MV-4-11 (cell line): ENCODE results near the gene GLRX5.

Experiments used
- DNase-seq: peaks from one replicate; lab custom pipeline; 2025; lab: John Stamatoyannopoulos, UW

The GLRX5 gene

DNA sequence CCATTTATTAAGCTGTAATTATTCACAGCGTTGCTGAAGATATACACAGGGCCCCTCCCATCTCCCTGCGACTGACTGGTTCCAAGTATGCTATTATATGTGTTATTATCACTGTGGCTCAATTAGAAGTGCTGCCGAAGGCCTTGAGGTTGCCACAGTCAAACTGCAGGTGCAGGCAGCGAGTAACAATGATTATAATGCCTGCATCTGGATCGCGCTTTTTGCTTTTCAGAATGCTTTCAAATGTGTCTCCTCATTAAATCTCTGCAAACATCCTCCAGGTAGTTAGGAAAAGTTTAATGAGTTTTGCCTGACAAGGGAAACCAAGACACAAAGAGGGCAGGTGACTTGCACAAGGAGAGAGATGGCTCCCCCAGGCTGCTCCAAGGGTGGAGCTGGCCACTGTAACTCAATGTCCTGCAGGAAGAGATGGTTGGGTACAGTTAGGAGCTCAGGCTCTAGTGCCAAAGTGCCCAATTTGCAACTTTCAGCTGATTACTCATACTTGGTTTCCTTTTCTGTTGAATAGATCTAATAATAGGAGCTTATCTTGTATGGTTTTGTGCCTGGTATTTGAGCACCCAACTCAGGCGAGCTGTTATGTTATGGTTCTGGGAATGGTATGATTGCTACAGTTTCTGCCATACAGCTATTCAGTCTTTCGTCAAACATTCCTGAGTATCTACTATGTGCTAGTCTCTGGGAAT is 16.7 kb upstream of the GLRX5 start:
- peak; percentile 38 for DNase-seq

DNA sequence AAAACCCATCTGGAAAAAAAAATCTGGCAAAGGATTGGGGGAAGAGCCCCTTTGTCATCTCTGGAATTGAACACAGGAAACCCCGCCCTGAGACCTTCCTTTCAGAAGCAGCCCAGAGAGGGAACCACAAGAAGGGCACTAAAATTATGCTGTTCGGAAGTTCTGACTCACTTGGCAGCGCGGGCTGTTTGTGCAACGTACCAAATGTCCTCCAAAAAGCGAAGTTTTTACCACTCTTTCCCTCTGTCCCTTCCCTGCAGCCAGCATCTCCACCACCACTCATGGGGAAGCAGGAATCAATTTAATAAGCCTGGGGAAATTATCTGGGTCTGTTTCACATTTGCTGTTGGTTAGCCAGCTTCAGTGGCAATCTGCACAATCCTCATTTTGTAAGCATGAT is 15.2 kb upstream of the GLRX5 start:
- DNase-seq, result peak; percentile 92

DNA sequence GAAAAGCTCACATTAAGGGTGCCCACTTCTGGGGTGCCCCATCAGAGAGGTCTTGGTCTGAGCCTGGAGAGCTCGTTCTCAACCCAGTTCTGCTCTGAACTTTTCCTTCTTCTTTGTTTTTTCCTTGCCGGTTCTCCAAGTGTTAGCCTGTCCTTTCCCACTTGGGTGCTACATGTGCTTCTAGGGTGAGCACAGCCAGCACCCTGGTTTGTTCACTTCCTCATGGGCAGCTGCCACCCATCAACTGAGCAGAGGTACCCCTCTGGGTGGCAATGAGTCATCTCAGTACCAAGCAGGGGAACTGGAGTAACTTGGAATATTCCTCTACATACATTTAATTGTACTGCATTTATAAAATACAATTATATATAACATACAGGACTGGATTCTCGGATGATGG is 14.5 kb upstream of the GLRX5 start:
- peak; percentile 90 for DNase-seq

DNA sequence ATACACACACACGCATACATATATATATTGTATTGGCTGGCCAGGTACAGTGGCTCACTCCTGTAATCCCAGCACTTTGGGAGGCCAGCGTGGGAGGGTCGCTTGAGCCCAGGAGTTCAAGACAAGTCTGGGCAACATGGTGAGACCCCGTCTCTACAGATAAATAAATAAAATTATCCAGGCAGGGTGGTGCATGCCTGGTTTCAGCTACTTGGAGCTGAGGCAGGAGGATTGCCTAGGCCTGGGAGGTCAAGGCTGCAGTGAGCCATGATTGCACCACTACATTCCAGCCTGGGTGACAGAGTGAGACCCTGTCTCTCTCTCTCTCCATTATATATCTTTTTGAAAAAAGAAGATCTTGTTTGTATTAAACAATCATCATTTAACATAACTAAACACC is 13.8 kb upstream of the GLRX5 start:
- no peak for DNase-seq

DNA sequence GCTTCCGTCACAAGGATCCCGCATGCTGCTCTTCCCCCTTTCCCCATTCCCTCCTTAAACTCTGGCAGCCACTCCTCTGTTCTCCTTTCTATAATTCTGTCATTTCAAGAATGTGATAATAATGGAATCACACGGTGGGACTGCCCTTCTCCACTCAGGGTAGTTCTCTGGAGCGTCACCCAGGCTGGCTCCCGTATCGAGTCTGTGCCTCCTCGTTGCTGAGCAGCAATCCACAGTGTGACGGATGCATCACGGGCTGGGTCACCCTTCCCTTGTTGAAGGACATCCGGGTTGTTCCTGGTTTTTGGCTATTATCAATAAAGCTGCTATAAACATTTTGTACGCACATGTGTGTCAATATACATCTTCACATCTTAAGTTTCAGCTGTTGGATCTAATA is 12.7 kb upstream of the GLRX5 start:
- no peak for DNase-seq

DNA sequence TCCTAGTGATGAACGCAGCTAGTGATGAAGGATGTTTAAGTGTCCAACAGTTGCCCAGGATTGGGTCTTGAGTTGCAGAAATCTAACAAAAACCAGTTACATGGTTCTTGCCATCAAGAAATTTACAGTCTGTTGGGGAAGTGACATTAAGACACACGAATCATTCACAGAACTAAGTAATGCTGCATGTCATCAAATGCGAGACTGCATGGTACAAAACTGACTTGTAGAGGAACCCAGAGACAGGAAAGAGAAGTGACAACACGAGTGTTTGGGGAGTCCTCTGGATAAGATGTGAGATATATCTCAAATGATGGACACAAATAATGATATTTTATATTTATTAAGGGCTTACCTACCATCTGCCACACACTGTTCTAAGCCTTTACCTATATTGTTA is 12.3 kb upstream of the GLRX5 start:
- DNase-seq, result peak; percentile 27

DNA sequence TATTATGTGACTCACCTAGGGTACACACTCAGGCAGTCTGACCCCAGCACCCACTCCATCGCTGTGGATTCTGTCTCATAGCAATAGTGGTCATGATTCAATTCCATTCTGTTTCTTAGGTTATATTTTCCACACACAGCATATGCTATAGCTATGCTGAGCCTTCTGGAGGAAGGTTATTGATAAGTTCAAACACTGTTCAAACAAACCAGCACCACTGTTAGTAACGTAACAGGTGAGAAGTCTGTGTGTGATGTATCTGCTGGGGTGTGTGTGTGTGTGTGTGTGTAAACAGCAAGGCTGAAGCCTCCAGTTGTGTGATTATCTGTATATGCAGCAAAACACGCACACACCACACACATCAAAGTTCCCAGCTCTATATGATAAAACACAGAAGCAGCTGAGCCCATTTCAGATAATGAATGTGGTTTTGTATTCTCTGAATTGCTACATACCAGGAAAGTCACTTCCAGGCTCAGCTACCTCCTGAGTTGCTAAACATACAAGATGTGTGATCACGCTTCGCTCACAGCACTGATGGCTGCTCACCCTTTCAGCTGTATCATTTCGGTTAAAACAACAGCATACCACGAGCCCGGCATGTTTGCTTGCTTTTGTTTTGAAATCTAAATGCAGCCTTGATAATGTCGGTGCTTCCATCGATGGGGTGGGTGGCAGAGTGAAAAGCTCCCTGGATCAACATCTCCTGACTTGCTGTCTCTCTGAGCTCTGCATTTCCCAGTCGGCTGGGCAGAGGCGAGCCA is 11.6 kb upstream of the GLRX5 start:
- peak; percentile 73 for DNase-seq

DNA sequence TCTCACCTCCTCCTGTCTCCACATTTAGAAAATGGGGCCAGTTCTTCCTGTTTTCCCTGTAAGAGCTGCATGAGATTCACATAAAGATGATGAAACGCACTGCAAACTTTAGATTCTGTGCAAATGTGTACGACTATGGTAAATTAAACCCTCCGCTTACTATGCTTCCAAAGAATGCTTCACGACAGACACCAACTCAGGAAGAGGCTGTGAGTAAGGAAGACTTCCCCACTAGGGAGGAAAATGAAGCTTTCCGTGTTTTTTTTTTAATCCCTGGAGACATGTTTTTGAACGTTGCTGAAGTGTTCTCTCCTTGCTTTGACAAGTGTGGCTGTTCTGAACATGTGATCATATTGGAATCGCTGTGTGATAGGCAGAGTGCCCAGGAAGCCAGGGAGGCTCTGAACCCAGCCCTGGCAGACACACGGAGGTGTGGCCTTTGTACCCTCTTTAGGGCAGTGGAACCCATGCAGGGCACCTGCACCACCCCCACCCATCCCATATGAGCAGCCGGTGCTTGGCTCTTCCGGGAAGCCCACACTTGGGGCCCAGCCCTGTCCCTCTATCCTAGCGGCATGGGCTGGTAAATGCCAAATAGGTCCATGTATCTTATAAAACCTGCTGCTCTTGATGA is 10.9 kb upstream of the GLRX5 start:
- DNase-seq, result peak; percentile 58

DNA sequence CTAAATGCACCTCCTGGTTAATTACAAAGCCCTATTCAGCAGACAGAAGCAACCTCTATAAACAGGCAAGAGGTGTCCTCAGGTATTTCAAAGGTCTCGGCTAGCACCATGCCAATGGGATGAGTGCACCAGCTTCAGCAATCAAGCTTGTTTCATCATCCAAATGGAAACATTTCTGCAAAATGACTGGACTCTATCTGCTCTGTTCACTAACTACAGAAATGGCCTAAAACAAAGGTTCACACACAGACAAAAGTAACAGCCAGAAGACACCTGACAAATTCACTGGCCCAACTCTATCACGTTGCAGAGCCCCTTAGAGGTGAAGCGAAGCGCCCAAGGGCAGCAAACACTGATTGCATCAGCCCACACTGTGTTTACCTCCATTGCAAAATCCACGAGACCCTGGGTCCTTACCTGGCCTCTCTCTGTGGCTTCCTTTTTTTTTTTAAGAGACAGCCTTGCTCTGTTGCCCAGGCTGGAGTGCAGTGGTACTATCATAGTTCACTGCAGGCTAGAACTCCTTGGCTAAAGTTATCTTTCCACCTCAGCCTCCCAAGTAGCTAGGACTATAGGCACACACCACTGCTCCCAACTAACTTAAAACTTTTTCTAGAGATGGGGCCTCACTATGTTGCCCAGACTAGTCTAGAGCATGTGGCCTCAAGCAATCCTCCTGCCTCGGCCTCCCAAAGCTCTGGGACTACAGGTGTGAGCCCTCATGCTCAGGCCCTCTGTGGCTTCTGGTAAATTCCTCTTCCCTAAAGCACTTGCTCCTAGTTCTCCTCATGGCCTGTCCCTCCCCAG is 9.9 kb upstream of the GLRX5 start:
- no peak for DNase-seq

DNA sequence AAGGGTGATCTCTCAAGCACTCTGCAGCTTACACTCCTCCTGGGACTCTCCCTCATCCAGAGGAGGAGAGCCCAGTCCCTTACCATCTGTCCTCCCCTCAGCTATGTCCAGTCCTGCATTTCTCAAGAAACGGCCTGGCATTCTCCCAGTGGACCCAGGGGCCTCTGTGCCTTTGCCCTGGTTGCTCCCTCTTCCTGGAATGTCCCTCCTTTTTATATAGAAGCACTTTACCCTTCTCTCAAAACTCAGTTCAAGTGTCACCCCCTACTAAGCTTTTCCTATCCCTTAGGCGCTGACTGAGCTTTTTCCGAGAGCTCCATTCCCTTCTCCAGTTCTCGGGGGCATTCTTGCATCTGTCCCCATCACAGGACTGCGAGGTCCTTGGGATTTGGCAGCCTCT is 8.9 kb upstream of the GLRX5 start:
- DNase-seq, result no peak

DNA sequence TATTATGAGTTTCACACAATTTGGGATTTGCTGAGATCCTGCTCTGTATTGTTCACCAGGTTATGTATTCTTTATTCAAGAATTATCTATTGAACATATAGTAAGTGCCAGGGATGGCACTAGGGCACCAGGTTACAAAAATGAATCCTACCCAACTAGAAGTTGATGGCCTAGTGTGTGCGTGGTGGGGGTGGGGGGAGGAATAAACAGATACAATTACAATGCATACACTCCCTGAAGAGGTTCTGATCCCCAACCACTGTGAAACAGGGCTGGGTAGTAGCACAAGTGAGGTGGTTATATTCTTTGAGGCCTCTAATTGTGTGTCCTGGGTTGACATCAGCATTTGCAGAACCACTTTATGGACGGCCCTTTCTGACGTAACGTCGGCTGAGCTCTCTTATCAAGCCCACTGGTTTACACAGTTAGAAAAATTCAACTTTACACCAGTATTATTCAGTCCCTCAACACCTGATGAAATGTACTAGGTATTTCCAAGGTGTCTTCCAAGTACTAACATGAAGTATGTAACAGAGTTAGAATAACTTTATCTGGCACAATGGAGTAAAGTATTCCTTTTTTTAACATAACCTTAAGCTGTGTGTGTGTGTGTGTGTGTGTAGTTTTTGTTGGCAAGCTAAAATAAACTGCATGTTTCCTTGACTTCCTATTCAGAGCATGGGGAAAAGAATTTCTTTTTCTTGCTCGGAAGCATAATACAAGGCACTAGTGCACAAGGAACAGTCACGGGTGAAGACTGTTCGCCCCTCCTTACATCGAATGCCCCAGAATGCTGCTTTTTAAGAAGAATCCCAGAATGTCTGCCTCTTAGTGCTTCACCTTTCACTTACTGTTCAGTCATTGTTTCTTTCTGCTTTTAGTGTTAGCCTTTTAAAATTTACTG is 8.1 kb upstream of the GLRX5 start:
- DNase-seq, result peak; percentile 23

DNA sequence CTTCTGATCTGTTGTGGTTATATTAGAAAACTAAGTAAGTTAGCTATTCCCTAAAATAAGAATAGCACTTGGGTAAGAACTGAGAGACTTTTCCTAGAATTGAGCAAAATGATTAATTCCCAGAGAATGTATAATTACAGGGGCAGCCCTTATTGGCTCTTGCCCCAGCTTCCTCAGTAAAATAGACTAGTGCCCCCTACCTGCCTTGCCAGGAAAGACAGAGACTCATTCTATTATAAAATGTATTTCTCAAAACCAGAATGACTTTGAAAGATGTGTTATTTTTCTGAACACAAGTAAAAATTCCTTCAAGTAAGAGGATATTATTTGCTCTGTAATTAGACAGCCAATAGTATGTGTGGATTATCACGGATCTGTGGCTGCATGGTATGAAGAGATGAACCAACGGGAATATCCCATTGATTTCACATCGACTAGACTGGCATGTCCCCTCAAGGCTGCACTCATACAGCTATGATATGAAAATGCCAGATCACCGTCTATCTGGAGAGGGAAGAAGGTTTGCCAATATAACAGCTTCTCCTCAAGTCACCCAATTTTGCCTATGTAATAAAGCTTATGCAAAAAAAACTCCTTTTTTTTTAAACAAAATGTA is 7.4 kb upstream of the GLRX5 start:
- peak; percentile 67 for DNase-seq

DNA sequence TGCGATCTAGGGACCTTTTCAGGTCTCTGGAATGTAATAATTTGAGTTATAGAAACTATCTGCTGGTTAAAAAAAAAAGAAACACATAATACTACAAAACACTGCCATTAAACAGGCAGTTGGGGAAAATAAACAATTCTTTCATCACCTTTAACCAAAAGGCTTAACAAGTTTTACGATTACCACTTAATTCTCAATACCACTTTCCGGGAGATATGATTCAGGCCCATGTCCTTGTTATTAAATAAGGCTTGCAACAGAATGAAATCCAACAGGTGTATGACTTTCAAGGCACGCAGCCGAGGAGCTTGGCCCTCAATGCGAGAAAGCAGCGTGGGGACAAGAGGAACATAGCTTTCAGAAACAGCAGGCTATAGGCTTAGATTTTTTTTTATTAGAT is 5.6 kb upstream of the GLRX5 start:
- no peak for DNase-seq

DNA sequence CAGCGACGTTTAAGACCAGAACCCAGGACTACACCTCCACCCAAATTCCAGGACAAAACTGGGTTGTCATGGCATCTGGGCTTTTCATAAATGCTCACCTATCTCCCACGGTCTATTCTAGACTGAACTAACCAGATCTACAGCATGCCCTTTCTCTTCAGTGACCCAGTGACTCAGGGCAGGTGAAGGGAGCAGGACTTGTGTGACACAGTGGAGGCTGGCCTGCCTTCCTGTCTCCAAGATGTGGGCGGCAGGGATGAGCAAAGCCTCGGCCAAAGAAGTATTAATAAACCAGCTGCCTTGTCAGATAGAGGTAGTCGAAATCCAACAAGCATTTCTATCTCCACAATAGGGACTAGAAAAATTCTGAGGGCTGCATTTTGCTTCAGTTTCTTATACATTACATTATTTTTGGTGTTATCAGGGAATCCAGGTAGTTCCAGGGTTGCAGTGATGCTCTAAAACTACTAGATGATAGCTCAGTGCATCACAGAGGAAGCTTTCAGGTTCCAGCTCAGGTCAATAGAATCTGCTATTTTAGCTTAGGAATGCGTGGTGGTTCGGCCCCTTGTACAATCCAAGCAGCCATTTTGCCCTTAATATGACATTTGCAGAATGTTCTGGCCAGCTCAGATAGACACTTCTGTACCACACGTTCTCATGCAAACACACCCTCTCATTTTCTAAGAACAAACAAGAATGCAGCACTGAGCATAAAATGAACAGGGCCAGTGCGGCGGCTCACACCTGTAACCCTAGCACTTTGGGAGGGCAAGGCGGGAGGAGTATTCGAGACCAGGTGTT is 4.2 kb upstream of the GLRX5 start:
- DNase-seq, result no peak

DNA sequence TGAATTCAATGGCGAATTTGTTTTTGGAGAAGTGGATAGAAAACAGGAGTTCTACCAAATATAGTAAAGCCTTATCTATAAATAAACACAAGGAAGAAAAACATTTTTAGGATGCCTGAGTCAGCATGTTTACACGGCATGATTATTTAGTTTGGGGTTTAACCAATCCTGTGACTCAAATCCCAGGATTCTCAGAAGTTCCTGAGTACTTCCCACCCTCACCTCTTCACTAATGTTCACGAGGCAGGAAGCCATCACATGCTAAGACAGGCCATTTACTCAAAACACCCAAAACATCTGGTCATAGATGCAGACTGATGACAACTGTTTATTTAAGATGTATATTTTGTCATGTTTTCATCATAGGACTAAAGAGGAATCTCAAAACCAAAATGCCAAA is 3.4 kb upstream of the GLRX5 start:
- no peak for DNase-seq

DNA sequence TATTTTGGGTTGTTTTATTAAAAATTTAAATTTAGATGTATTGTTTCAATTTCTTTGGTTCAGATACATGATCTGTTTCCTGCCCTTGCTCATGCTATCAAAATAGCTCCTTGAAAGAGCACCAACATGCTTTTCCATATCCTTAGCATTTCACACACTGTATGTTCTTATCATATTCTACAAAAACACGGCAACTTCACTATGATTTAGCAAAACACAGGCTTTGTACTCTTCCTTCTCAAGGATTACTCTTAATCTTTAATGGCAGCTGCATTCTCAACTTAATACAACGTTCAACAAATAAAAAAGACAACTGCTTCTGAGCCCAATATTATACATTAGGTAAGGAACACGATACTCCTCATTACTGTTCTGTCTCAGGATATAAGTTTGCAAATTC is 2.9 kb upstream of the GLRX5 start:
- DNase-seq, result no peak

DNA sequence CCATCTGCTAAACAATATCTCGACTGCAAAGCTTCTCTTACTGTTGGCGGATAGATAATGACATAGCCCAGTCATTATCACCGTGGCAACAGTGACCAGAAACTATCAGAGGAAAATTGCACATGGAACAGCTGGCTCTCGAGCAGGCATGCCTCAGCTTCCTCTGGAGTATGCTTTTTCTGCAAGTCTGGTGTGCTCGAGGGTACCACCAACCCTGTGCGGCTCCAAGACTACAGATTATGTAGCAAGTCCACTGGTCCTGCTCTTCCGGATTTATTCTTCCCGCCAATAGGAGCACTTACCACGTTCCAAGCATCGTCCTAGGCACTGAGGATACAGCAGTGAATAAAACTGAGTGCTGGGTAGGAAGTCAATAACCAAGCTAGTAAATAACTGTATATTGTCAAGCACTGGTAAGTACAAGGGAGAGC is 1.4 kb upstream of the GLRX5 start:
- DNase-seq, result peak; percentile 51

DNA sequence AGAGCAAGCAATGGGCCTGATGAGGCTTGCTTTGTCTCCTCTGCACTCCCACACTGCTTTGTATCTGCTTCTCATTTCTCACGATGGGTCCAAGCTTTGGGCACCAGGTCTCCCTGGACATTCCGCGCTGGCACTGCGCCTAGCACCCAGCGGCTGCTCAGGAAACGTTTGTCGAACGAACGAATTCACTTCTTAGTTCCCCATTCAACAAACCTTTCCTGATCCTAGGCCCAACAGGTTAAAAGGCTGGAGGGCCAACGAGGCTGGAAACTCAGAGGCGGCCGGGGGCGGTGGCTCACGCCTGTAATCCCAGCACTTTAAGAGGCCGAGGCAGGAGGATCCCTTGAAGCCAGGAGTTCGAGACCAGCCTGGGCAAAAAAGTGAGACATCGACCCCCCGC is 1.0 kb upstream of the GLRX5 start:
- no peak for DNase-seq

DNA sequence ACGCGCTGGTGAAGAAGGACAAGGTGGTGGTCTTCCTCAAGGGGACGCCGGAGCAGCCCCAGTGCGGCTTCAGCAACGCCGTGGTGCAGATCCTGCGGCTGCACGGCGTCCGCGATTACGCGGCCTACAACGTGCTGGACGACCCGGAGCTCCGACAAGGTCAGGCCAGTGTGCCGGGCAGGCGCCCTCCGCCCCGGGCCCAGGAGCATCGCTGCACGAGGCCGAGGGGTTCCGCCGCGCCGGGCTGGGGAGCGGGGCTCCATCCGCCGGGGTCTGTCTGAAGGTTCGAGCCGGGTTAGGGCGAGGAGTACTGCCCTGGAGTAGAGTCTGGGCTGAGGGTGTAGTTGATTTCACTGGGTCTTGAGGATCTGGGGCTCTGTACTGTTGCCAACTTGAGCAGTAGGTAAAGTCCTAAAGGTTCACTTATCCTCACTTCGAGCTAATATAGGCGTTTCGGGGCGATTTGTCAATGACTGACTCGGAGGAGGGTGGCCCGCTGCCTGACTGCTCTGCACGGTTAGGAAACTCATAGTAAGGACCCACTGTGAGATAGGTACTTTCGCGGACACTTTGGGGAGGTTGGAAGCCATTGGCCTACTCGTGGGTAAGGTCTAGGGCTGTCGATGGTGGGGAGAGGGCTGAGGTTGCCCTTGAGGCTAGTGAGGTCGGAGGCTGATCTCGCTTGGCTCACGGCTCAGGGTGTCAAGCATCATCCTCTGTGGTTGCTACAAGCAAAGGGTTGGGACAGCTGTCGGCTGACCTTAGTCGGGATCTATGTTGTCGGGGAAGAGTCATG is 574 bp downstream of the GLRX5 start:
- no peak for DNase-seq
